Neuronal stem cell (in vitro differentiated cells): ENCODE measurements around the gene NR5A2.

Experiments
- DNase-seq: peaks from one replicate; pipeline ENCODE4 v3.0.0-alpha.2; 2013; ENCODE audit warnings: low spot score
- H2AFZ ChIP-seq: one replicate; pipeline ENCODE4 v1.6.1; 2013; ENCODE audit warnings: mild to moderate bottlenecking, low read length, inconsistent platforms
- H2AK5ac ChIP-seq: 2 replicates; pipeline ENCODE4 v1.6.1; 2013; ENCODE audit warnings: low read depth, mild to moderate bottlenecking, inconsistent platforms, low read length, moderate library complexity, mixed read lengths
- H2BK120ac ChIP-seq: 2 replicates; pipeline ENCODE4 v1.6.1; 2013; ENCODE audit warnings: low read depth, mild to moderate bottlenecking, inconsistent platforms, low read length, moderate library complexity, mixed read lengths
- H2BK12ac ChIP-seq: one replicate; pipeline ENCODE4 v1.6.1; 2013; ENCODE audit warnings: low read length, inconsistent platforms
- H2BK15ac ChIP-seq: 2 replicates; pipeline ENCODE4 v1.6.1; 2013; ENCODE audit warnings: mild to moderate bottlenecking, low read length, inconsistent platforms, mixed read lengths
- H2BK5ac ChIP-seq: one replicate; pipeline ENCODE4 v1.6.1; 2013; ENCODE audit warnings: inconsistent platforms, mild to moderate bottlenecking, low read length, moderate library complexity
- H3K14ac ChIP-seq: one replicate; pipeline ENCODE4 v1.6.1; 2013; ENCODE audit warnings: low read length, inconsistent platforms
- H3K18ac ChIP-seq: 2 replicates; pipeline ENCODE4 v1.6.1; 2013; ENCODE audit warnings: low read length, inconsistent platforms
- H3K23ac ChIP-seq: 2 replicates; pipeline ENCODE4 v1.6.1; 2013; ENCODE audit warnings: low read depth, mild to moderate bottlenecking, mixed read lengths, low read length, inconsistent platforms; ENCODE audit not compliant: poor library complexity
- H3K27ac ChIP-seq: replicated peaks from 3 replicates; pipeline ENCODE4 v1.5.1; 2013; ENCODE audit warnings: low read length, inconsistent platforms
- H3K27me3 ChIP-seq, 3 experiments: 2 replicates each; pipeline ENCODE4 v1.6.1; 2013; ENCODE audit warnings: low read length in 3 of 3, mild to moderate bottlenecking in 2 of 3, inconsistent platforms in 1 of 3, low read depth in 1 of 3, mixed read lengths in 1 of 3, moderate library complexity in 1 of 3; ENCODE audit not compliant: control insufficient read depth in 3 of 3, insufficient read depth in 3 of 3
- H3K36me3 ChIP-seq, 2 donors: replicated peaks in 1 of 2; 2 replicates each; pipeline ENCODE4 v1.6.1; 2013; ENCODE audit warnings: low read length in 2 of 2; ENCODE audit not compliant: control insufficient read depth in 2 of 2, insufficient read depth in 2 of 2
- H3K4ac ChIP-seq: 2 replicates; pipeline ENCODE4 v1.6.1; 2013; ENCODE audit warnings: inconsistent platforms, mild to moderate bottlenecking, low read length, moderate library complexity
- H3K4me1 ChIP-seq, 2 donors: 1 replicate in 1 of 2; 2 replicates in 1 of 2; pipeline ENCODE4 v1.6.1; 2013; ENCODE audit warnings: low read length in 2 of 2, low read depth in 1 of 2; ENCODE audit not compliant: control insufficient read depth in 2 of 2, insufficient read depth in 1 of 2
- H3K4me2 ChIP-seq: one replicate; pipeline ENCODE4 v1.6.1; 2013; ENCODE audit warnings: mild to moderate bottlenecking, low read length, inconsistent platforms; ENCODE audit not compliant: insufficient read depth, poor library complexity, severe bottlenecking
- H3K4me3 ChIP-seq, 2 donors: 2 replicates each; pipeline ENCODE4 v1.5.1; 2013; ENCODE audit warnings: low read length in 2 of 2, mild to moderate bottlenecking in 2 of 2, inconsistent platforms in 1 of 2, moderate library complexity in 1 of 2
- H3K79me1 ChIP-seq: one replicate; pipeline ENCODE4 v1.6.1; 2013; ENCODE audit warnings: low read depth, mild to moderate bottlenecking, inconsistent platforms, low read length, moderate library complexity
- H3K9ac ChIP-seq: one replicate; pipeline ENCODE4 v1.6.1; 2013; ENCODE audit warnings: mild to moderate bottlenecking, low read depth, low read length, inconsistent platforms; ENCODE audit not compliant: poor library complexity
- H3K9me3 ChIP-seq, 2 donors: replicated peaks in 1 of 2; 2 replicates each; pipeline versions ENCODE3 to v1.6.1; 2013; ENCODE audit warnings: low read length in 2 of 2, mild to moderate bottlenecking in 2 of 2, inconsistent platforms in 1 of 2, low read depth in 1 of 2, mixed read lengths in 1 of 2, moderate library complexity in 1 of 2; ENCODE audit not compliant: control insufficient read depth in 2 of 2, insufficient read depth in 1 of 2
- H4K8ac ChIP-seq: one replicate; pipeline ENCODE4 v1.6.1; 2013; ENCODE audit warnings: low read depth, mild to moderate bottlenecking, inconsistent platforms, low read length, moderate library complexity
- H4K91ac ChIP-seq: one replicate; pipeline ENCODE4 v1.6.1; 2013; ENCODE audit warnings: low read length, low read depth, mild to moderate bottlenecking, inconsistent platforms; ENCODE audit not compliant: poor library complexity
- WGBS, 2 donors: extraction: QIAGEN DNeasy Blood & Tissue Kit; methylation state at CpG; one replicate each; pipeline ENCODE4 v1.1.7; 2013; ENCODE audit warnings: missing lambda C conversion rate in 2 of 2, mixed read lengths in 1 of 2; ENCODE audit not compliant: insufficient read length in 2 of 2, insufficient replicate concordance in 1 of 2; ENCODE audit errors: extremely low coverage in 2 of 2; 5-methylcytosine and 5-hydroxymethylcytosine counted together

The NR5A2 gene

DNA sequence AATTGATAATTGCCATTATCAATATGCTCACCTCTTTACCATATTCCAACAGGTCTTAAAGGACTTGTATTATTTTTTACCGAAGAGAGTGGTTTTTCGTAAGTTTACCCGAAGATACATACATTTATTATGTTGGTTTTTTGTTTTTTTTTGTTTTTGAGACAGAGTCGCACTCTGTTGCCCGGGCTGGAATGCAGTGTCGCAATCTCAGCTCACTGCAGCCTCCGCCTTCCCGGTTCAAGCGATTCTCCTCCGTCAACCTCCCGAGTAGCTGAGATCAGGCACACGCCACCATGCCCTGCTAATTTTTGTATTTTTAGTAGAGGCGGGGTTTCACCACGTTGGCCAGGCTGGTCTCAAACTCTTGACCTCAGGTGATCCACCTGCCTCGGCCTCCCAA lies 30.8 kb downstream of the NR5A2 start:
- H4K8ac ChIP-seq, result no peak overlapping the region
- no peak overlapping the region for H2AK5ac ChIP-seq
- H3K27me3 ChIP-seq, result no peaks in the 10 kb centered on the region
- no peak overlapping the region for H4K91ac ChIP-seq
- H3K4me2 ChIP-seq, result no peak overlapping the region
- no peak overlapping the region for H2BK5ac ChIP-seq
- no peak overlapping the region for H2BK120ac ChIP-seq
- no peak for DNase-seq
- WGBS, 2 donors, result no CpG with 5 or more reads among the region's 15 CpGs
- H2BK15ac ChIP-seq, result no peak overlapping the region
- no peak overlapping the region for H3K14ac ChIP-seq
- H3K9me3 ChIP-seq, result no peaks in the 10 kb centered on the region
- H3K36me3 ChIP-seq, result no peaks in the 10 kb centered on the region
- H3K79me1 ChIP-seq, result no peaks in the 10 kb centered on the region
- H3K23ac ChIP-seq, result no peak overlapping the region
- no peak overlapping the region for H3K9ac ChIP-seq
- H2BK12ac ChIP-seq, result no peak overlapping the region
- H3K4me1 ChIP-seq, result no peaks in the 10 kb centered on the region
- H3K27ac ChIP-seq, result no peak overlapping the region
- no peak overlapping the region for H2AFZ ChIP-seq
- no peak overlapping the region for H3K4ac ChIP-seq
- H3K4me3 ChIP-seq, result no peak overlapping the region
- no peak overlapping the region for H3K18ac ChIP-seq

DNA sequence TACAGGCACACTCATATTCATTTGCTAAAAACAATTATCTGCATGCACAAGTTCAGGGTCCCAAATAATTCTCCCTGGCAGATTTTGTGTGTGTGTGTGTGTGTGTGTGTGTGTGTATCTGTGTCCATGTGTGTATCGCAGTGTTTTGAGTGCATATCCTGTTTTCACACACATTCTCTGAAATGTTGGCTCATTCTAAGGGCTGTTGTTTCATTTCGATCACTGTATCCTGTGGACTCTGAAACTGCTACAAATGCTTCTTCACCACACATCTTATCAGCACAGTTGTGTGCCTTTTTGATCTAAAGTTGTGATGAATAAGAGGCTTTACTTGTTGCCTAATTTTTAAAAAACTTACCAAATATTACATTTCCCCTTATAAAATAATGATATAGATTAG lies 34.6 kb downstream of the NR5A2 start:
- no peak overlapping the region for H3K9ac ChIP-seq
- H2BK120ac ChIP-seq, result no peak overlapping the region
- H3K79me1 ChIP-seq, result no peaks in the 10 kb centered on the region
- no peak overlapping the region for H4K91ac ChIP-seq
- no peaks in the 10 kb centered on the region for H3K27me3 ChIP-seq
- no peak overlapping the region for H2AFZ ChIP-seq
- no peak overlapping the region for H3K23ac ChIP-seq
- no peak overlapping the region for H3K4me3 ChIP-seq
- H3K4me1 ChIP-seq, result no peaks in the 10 kb centered on the region
- DNase-seq, result no peak
- H3K18ac ChIP-seq, result no peak overlapping the region
- no peak overlapping the region for H3K14ac ChIP-seq
- H2BK5ac ChIP-seq, result no peak overlapping the region
- no peak overlapping the region for H3K4ac ChIP-seq
- no peak overlapping the region for H2BK15ac ChIP-seq
- no peak overlapping the region for H3K27ac ChIP-seq
- no peak overlapping the region for H2BK12ac ChIP-seq
- H4K8ac ChIP-seq, result no peak overlapping the region
- no peaks in the 10 kb centered on the region for H3K9me3 ChIP-seq
- no peaks in the 10 kb centered on the region for H3K36me3 ChIP-seq
- H3K4me2 ChIP-seq, result no peak overlapping the region
- H2AK5ac ChIP-seq, result no peak overlapping the region
- no CpG with 5 or more reads among the region's 2 CpGs for WGBS, 2 donors

DNA sequence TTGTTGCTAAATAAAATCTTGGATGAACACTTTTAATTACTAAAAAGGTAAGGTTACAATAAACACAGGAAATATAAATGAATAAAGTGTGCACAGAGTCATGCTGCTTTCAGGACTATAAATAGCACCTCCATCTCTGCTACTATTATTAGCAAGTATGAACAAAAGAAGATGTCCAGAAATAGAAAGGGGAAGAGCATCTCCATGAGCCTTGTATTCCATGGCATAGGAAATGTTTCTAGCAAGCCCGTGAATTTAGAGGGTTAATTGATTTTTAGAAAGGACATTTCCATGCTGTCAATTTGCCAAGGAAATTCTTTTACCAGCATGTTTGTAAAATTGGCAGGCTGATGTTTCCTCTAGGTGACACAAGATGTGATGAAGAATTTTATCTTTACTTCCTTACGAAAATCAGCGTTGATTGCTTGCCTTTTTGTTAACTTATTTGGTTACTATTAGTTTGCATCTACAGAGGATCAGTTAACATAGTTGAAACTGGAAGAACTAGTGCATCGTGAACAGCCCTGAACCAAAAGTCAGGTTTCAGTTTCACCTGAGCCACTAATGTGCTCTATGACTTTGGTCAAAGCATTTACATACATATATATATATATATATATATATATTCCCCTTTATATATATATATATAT lies 45.3 kb downstream of the NR5A2 start:
- Histone ChIP-seq H3K79me1 (no peaks in the 10 kb centered on the region), H3K23ac (no peak overlapping the region), H3K4me1 (peaks cover 0 to 3% of the 10 kb centered on the region in 2 donors), H2AK5ac (no peak overlapping the region), H4K8ac (no peak overlapping the region), H2AFZ (no peak overlapping the region), H2BK12ac (no peak overlapping the region), H2BK15ac (no peak overlapping the region), H3K36me3 (no peaks in the 10 kb centered on the region), H3K9me3 (no peaks in the 10 kb centered on the region), H3K4ac (no peak overlapping the region), H2BK5ac (no peak overlapping the region), H3K14ac (no peak overlapping the region), H3K4me2 (no peak overlapping the region), H3K27me3 (no peaks in the 10 kb centered on the region), H4K91ac (no peak overlapping the region), H3K27ac (no peak overlapping the region), H2BK120ac (no peak overlapping the region), H3K18ac (no peak overlapping the region), H3K9ac (no peak overlapping the region), H3K4me3 (no peak overlapping the region)
- WGBS, 2 donors, result no CpG with 5 or more reads among the region's 4 CpGs
- no peak for DNase-seq

DNA sequence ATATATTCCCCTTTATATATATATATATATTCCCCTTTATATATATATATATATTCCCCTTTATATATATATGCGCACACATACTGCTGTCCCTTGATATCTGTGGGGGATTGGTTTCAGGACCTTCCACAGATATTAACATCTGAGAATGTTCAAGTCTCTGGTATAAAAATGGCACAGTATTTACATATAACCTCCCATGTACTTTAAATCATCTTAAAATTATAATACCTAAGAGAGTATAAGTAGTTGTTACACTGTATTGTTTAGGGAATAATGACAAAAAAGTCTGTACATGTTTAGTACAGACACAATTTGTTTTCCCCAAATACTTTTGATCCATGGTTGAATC lies 45.8 kb downstream of the NR5A2 start:
- Histone ChIP-seq H2BK5ac (no peak overlapping the region), H3K9ac (no peak overlapping the region), H4K8ac (no peak overlapping the region), H3K27me3 (no peaks in the 10 kb centered on the region), H3K18ac (no peak overlapping the region), H2AFZ (no peak overlapping the region), H2BK15ac (no peak overlapping the region), H4K91ac (no peak overlapping the region), H3K79me1 (no peaks in the 10 kb centered on the region), H3K23ac (no peak overlapping the region), H3K4me1 (peaks cover 0 to 3% of the 10 kb centered on the region in 2 donors), H3K27ac (no peak overlapping the region), H3K9me3 (no peaks in the 10 kb centered on the region), H2AK5ac (no peak overlapping the region), H3K36me3 (no peaks in the 10 kb centered on the region), H2BK120ac (no peak overlapping the region), H3K4me2 (no peak overlapping the region), H3K14ac (no peak overlapping the region), H3K4ac (no peak overlapping the region), H2BK12ac (no peak overlapping the region), H3K4me3 (no peak overlapping the region)
- no peak for DNase-seq
- no CpG with 5 or more reads among the region's 1 CpG for WGBS, 2 donors
